Heart right ventricle (tissue), 16 donors: ENCODE data around the gene GPR142. TPM values are rescaled to one million over a fixed set of nuclear protein-coding genes. Genes with fewer than 3 reads are reported as not detected.

Source experiments
- ATAC-seq, 8 donors: fragments of 200-7000 bp; cut with Tn5 transposase; one replicate each; pipeline ENCODE4 v1.9.1; 2020; ENCODE audit warnings: mild to moderate bottlenecking in 8 of 8, moderate library complexity in 8 of 8, moderate number of reproducible peaks in 1 of 8
- DNase-seq, 2 donors: peaks; one replicate each; pipeline ENCODE4 v3.0.0-alpha.2; 2020
- H3K27ac ChIP-seq, 10 donors: fragments of 200-600 bp; sonication (generic) in 2 of 10; one replicate each; pipeline versions ENCODE4 v1.5.0 to v1.8.0; 2020 to 2022; ENCODE audit warnings: mild to moderate bottlenecking in 3 of 10
- H3K27me3 ChIP-seq, 7 donors: fragments of 200-600 bp; one replicate each; pipeline ENCODE4 v1.8.0; 2021 to 2022; ENCODE audit warnings: mild to moderate bottlenecking in 2 of 7
- H3K36me3 ChIP-seq, 9 donors: fragments of 200-600 bp; sonication (generic) in 1 of 9; one replicate each; pipeline versions ENCODE4 v1.5.0 to v1.8.0; 2020 to 2022; ENCODE audit warnings: mild to moderate bottlenecking in 2 of 9
- H3K4me1 ChIP-seq, 9 donors: fragments of 200-600 bp; sonication (generic) in 1 of 9; one replicate each; pipeline versions ENCODE4 v1.5.0 to v1.8.0; 2020 to 2022; ENCODE audit warnings: mild to moderate bottlenecking in 4 of 9
- H3K4me3 ChIP-seq, 10 donors: fragments of 200-600 bp; sonication (generic) in 2 of 10; one replicate each; pipeline versions ENCODE4 v1.5.0 to v1.8.0; 2020 to 2022; ENCODE audit warnings: mild to moderate bottlenecking in 7 of 10, moderate library complexity in 2 of 10
- H3K9me3 ChIP-seq, 11 donors: fragments of 200-600 bp in 10 of 11; sonication (generic) in 2 of 11; one replicate each; pipeline versions ENCODE4 v1.5.0 to v1.8.0; 2013 to 2022; ENCODE audit warnings: mild to moderate bottlenecking in 2 of 11, control low read depth in 1 of 11, moderate library complexity in 1 of 11
- CTCF ChIP-seq, 9 donors: fragments of 200-600 bp; sonication (generic) in 2 of 9; IDR thresholded peaks; one replicate each; pipeline versions ENCODE4 v1.5.0 to v1.8.0; 2021 to 2022; ENCODE audit warnings: antibody characterized with exemption in 9 of 9, mild to moderate bottlenecking in 5 of 9, moderate library complexity in 1 of 9
- WGBS, 2 donors: extraction: QIAGEN DNeasy Blood & Tissue Kit; methylation state at CpG; one replicate each; pipeline ENCODE4 v1.1.7; 2013; ENCODE audit warnings: inconsistent platforms in 1 of 2; 5-methylcytosine and 5-hydroxymethylcytosine counted together
- intact Hi-C, 10 donors: fragments of 100-400 bp; cut with DNase I; formaldehyde crosslinking; loops; one replicate each; pipeline versions ENCODE4 v1.11.1 to v1.14.2; 2022
- polyA plus RNA-seq, 2 donors: library from polyadenylated mRNA; stranded (reverse); fragments of 200-250 nt; gene quantifications; one replicate each; pipeline ENCODE4 v1.2.3, GENCODE V29; 2013
- total RNA-seq, 10 donors: library from RNA; stranded (reverse); fragmentation: NEBNext Ultra II Directional in 3 of 10; extraction: Animal tissue kit (Norgen Biotek cat#: 25700) in 3 of 10; gene quantifications; one replicate each; pipeline versions ENCODE4 v1.2.1 to v1.2.4, GENCODE V29; 2021 to 2023
- donor health status: Arrhythmogenic right ventricular cardiomyopathy.
- donor health status: ischemic (EF 13 %, LVEDD 7.1; RV severe dilation, severe dysfunction).
- donor health status: healthy with polysubstance abuse.
- donor health status: DM: no; HTN: yes; CAD: no.
- donor health status: DM: no; HTN: no; CAD: no.
- donor health status: ischemic (EF 25% LVEDD 6.9; RV normal size, moderate dysfunction).
- donor health status: ischemic (EF 25% LVEDD 5.7; RV mildly dilated, moderate dysfunction).
- donor health status: healthy.
- donor health status: DM: yes; HTN: yes; CAD: no.
- donor health status: Ischemic cardiomyopathy.
- donor health status: ischemic (EF 35%, LVEDD 5.7; RV mildly dilated, moderate dysfunction).
- donor health status: nonischemic (EF 11% LVEDD 7.7; RV severe dilation, severe dysfunction).
- donor health status: DM: yes; HTN: yes; CAD: no.
- donor health status: PGD.
- donor health status: ischemic (EF 29% LVEDD 5.4; RV normal size, mild dysfunction).
- donor health status: nonischemic (EF 23%, LVEDD 6.1; RV moderate dilation, normal function).

GPR142 gene
- total and polyA plus RNA-seq, 12 donors = 0.70 TPM; not detected in 11

DNA sequence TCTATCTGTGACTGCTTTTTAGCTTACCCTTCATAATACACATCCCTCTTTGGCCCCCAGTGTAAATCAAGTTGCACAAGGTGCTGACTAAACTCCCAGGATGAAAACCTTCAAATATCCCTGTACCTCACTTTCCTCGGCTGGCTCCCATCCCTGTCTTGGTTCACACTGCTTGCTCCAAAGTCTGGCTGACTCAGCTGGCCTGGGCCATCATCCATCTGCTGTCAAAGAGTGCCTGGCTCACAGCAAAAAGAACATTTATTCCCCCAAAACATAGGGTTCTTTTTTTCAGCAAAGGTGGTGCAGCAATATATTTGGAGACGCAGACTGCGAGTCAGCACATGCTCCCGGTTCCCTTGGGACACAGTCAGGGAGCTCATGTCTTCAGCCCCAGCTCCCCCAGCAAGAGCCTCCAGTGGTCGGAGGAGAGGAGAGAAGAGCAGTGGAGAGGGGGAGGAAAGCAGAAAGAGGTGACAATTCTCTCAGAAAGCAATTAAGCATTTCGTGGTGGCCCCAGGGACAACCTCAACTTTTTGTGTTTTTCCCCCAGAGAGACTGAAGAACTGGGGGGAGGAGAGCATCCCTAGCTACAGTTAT, 26.1 kb downstream of the GPR142 start:
- Histone ChIP-seq H3K27me3 (no peaks in the 10 kb centered on the region), H3K9me3 (peaks cover 0 to 5% (median 0%) of the 10 kb centered on the region in 11 donors), H3K36me3 (no peaks in the 10 kb centered on the region), H3K27ac (no peak overlapping the region), H3K4me3 (no peak overlapping the region), H3K4me1 (peaks cover 0 to 23% (median 0%) of the 10 kb centered on the region in 9 donors)
- WGBS, 2 donors = 73 to 77% methylated on average over 6 of the region's 6 CpGs
- DNase-seq (no peak), ATAC-seq (no peak)
- intact Hi-C loops = no loop called here
- no peak for TF ChIP-seq CTCF (IDR thresholded peaks at IDR 0.05)

GRCh38 chr17:74394275-74394950, 27.1 kb downstream of the GPR142 start:
- Histone ChIP-seq H3K36me3 (no peaks in the 10 kb centered on the region), H3K9me3 (peaks cover 0 to 5% (median 0%) of the 10 kb centered on the region in 11 donors), H3K4me1 (peaks cover 0 to 23% (median 0%) of the 10 kb centered on the region in 9 donors), H3K27ac (no peak overlapping the region), H3K27me3 (no peaks in the 10 kb centered on the region), H3K4me3 (no peak overlapping the region)
- no peak for TF ChIP-seq CTCF (IDR thresholded peaks at IDR 0.05)
- 68 to 73% methylated on average over 12 of the region's 12 CpGs for WGBS, 2 donors
- intact Hi-C loops = no loop called here
- peak in 2 of 8 donors; percentile 51 to 56 for ATAC-seq
- no peak for DNase-seq

GRCh38 chr17:74394977-74395376, 27.7 kb downstream of the GPR142 start:
- intact Hi-C loops = no loop called here
- H3K27me3 ChIP-seq = no peaks in the 10 kb centered on the region
- peaks cover 0 to 5% (median 0%) of the 10 kb centered on the region in 11 donors for H3K9me3 ChIP-seq
- no peaks in the 10 kb centered on the region for H3K36me3 ChIP-seq
- no peak overlapping the region for H3K27ac ChIP-seq
- ATAC-seq (peak in 1 of 8 donors; percentile 30), DNase-seq (no peak)
- WGBS, 2 donors = 91 to 92% methylated on average over 7 of the region's 7 CpGs
- no peak overlapping the region for H3K4me3 ChIP-seq
- peaks cover 0 to 23% (median 0%) of the 10 kb centered on the region in 9 donors for H3K4me1 ChIP-seq
- no peak for TF ChIP-seq CTCF (IDR thresholded peaks at IDR 0.05)

- Histone ChIP-seq H3K4me1 (peaks cover 0 to 12% (median 0%) of the 10 kb centered on the region in 9 donors), H3K4me3 (no peak overlapping the region), H3K36me3 (no peaks in the 10 kb centered on the region), H3K27ac (no peak overlapping the region), H3K27me3 (no peaks in the 10 kb centered on the region), H3K9me3 (peaks cover 0 to 5% (median 0%) of the 10 kb centered on the region in 11 donors)
- DNase-seq = no peak
- intact Hi-C loops = no loop called here
- 91 to 93% methylated on average over 4 of the region's 4 CpGs for WGBS, 2 donors
- no peak for TF ChIP-seq CTCF (IDR thresholded peaks at IDR 0.05)
- ATAC-seq = no peak
Observed at GRCh38 chr17:74396567-74396966, 29.3 kb downstream of the GPR142 start.
